ENCODE results near the gene SLC8B1.

- TF ChIP-seq, protein P1, sequence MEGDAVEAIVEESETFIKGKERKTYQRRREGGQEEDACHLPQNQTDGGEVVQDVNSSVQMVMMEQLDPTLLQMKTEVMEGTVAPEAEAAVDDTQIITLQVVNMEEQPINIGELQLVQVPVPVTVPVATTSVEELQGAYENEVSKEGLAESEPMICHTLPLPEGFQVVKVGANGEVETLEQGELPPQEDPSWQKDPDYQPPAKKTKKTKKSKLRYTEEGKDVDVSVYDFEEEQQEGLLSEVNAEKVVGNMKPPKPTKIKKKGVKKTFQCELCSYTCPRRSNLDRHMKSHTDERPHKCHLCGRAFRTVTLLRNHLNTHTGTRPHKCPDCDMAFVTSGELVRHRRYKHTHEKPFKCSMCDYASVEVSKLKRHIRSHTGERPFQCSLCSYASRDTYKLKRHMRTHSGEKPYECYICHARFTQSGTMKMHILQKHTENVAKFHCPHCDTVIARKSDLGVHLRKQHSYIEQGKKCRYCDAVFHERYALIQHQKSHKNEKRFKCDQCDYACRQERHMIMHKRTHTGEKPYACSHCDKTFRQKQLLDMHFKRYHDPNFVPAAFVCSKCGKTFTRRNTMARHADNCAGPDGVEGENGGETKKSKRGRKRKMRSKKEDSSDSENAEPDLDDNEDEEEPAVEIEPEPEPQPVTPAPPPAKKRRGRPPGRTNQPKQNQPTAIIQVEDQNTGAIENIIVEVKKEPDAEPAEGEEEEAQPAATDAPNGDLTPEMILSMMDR (IDR thresholded peaks at IDR 0.05; ENCODE audit: extremely low read depth in 1 of 2, insufficient read depth in 1 of 2, low read depth in 1 of 2, low read length in 2 of 2), result no peak
- TF ChIP-seq POLR2A (IDR thresholded peaks at IDR 0.05; ENCODE audit: low read depth, low read length), result no peak
- TF ChIP-seq POLR2AphosphoS5 (IDR thresholded peaks at IDR 0.05; ENCODE audit: insufficient read depth, low read depth, low read length), result no peak
- TF ChIP-seq EZH2 (IDR thresholded peaks at IDR 0.05; ENCODE audit: borderline replicate concordance, low read depth, low read length, severe bottlenecking), result no peak
- TF ChIP-seq, protein P2, sequence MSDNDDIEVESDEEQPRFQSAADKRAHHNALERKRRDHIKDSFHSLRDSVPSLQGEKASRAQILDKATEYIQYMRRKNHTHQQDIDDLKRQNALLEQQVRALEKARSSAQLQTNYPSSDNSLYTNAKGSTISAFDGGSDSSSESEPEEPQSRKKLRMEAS (IDR thresholded peaks at IDR 0.05; ENCODE audit: insufficient read depth, insufficient read length), result no peak
- no peak for TF ChIP-seq JUN (IDR thresholded peaks at IDR 0.05; ENCODE audit: borderline replicate concordance, insufficient read depth, insufficient read length, low read depth)
Measured at GRCh38 chr12:113340061-113340460, 5.2 kb upstream of the SLC8B1 start.
